Activated T-cell treated with anti-CD3 and anti-CD28 coated beads, Interleukin-2, amount 50 U/mL, for 72 hours (primary cell): Measurements from ENCODE around the gene ZSWIM3. TPM values are rescaled to one million over a fixed set of nuclear protein-coding genes. Genes with fewer than 3 reads are reported as not detected.
"Not testable (repeated sequence)": the region's sequence is repeated elsewhere in the genome, so short reads cannot be mapped to it uniquely, and the experiment has no call there.

Experiments
- ATAC-seq, 2 donors: fragments of 150-1000 bp; cut with Tn5 transposase; replicated peaks in 1 of 2; 2 replicates each; pipeline ENCODE4 v1.10.0; 2021; ENCODE audit warnings: moderate library complexity in 2 of 2, mild to moderate bottlenecking in 1 of 2
- DNase-seq, 2 donors: peaks; one replicate each; pipeline ENCODE4 v3.0.0; 2021 to 2022; ENCODE audit warnings: mixed read lengths in 1 of 2
- H3K27ac Mint-ChIP-seq: one replicate; pipeline ENCODE4 v1.8.0; 2022; ENCODE audit warnings: mild to moderate bottlenecking, moderate library complexity, mixed read lengths
- H3K27me3 Mint-ChIP-seq: one replicate; pipeline ENCODE4 v1.8.0; 2022; ENCODE audit warnings: low read depth, mixed read lengths
- H3K36me3 Mint-ChIP-seq, 2 donors: one replicate each; pipeline ENCODE4 v1.8.0; 2022; ENCODE audit warnings: mixed read lengths in 2 of 2, mild to moderate bottlenecking in 1 of 2; ENCODE audit not compliant: insufficient read depth in 2 of 2
- H3K4me1 Mint-ChIP-seq: one replicate; pipeline ENCODE4 v1.8.0; 2022; ENCODE audit warnings: low read depth, mixed read lengths
- H3K4me3 Mint-ChIP-seq, 2 donors: one replicate each; pipeline ENCODE4 v1.8.0; 2022; ENCODE audit warnings: mild to moderate bottlenecking in 2 of 2, mixed read lengths in 2 of 2, moderate library complexity in 2 of 2
- H3K9me3 Mint-ChIP-seq, 2 donors: one replicate each; pipeline ENCODE4 v1.8.0; 2022; ENCODE audit warnings: mixed read lengths in 2 of 2
- total RNA-seq, 2 donors: library from RNA; stranded (reverse); gene quantifications; one replicate each; pipeline ENCODE4 v1.2.3, GENCODE V29; 2022

ZSWIM3 gene
- total RNA-seq, 2 donors from 2014 or later: 6.5 to 6.7 TPM

DNA sequence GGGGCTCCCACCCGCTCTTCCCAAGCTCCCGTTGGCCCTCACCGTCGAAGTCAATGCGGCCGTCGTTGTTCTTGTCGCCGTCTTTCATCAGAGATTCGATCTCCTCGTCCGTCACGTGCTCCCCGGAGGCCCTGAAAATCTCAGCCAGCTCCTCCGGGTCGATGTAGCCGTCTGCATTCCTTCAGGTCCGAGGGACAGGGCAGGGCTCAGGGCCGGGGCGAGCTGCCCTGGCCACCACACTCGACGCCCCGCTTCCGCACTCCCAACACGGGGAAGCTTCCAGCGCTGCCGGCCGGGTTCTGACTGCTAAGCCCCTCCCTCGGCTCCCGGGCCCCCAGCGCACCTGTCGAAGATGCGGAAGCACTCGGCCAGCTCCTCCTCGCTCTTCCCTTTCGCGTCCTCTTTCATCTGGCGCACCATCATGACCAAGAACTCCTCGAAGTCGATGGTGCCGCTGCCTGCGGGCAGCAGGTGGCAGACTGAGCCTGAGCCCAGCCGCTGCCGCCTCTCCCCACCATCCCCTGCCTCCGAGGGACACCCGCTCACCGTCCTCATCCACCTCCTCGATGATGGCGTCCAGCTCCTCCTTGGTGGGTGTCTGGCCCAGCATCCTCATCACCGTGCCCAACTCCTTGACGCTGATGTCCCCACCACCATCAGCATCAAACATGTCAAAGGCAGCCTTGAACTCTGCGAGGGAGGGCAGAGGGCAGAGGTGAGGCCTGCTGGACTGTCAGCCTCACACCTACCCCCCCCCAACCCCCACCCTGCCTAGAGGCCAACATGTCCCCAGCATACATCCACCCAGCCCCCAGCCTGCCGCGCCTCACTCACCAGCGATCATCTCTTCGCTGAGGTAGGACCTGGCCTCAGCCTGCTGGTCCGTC is 33.2 kb upstream of the ZSWIM3 start:
- Mint-ChIP-seq H3K27me3 (peaks cover 41% of the 10 kb centered on the region), H3K27ac (no peak overlapping the region), H3K4me3 (peak overlapping the region; percentile 77 to 90), H3K9me3 (no peaks in the 10 kb centered on the region), H3K36me3 (no peaks in the 10 kb centered on the region), H3K4me1 (peaks cover 18% of the 10 kb centered on the region)
- DNase-seq: peak; percentile 64 to 67
- ATAC-seq: peak; percentile 79 to 87

DNA sequence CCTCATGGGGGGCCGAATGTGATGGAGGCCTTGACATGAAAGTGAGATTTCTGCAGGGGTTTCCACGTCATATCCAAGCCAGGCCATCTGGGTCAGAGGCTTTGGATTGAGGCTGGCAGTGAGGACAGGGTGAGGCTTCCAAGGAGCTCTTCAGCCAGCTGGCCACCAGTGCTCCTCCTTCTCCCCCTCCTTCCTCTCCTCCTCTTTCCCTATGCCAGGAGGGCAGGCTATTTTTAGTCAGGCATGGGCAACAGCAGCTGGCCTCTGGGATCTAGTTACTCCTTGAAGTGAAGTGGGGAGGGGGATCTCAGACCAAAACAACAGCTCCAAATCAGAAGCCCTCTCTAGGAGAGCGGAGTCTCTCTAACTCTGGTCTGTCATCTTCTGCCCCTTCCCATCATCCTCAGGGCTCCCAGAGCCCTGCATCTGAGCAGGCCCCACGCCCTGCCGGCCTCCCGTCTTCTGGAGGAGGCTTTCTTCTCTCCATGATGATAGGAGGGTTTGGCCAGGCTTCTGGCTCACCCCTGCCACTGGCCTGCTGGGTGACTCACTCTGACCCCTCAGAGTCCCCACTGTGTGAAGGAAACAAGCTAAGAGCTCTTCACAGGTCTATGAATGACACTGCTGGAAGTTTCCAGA is 30.9 kb upstream of the ZSWIM3 start:
- Mint-ChIP-seq H3K4me1 (peaks cover 18% of the 10 kb centered on the region), H3K27ac (no peak overlapping the region), H3K9me3 (no peaks in the 10 kb centered on the region), H3K27me3 (peaks cover 34% of the 10 kb centered on the region), H3K36me3 (no peaks in the 10 kb centered on the region), H3K4me3 (no peak overlapping the region)
- no peak for ATAC-seq
- no peak for DNase-seq

- DNase-seq (no peak), ATAC-seq (no peak)
- no peak within 1 kb of the TSS for H3K4me3 Mint-ChIP-seq
- H3K36me3 Mint-ChIP-seq: no peaks in the 10 kb centered on the region
- H3K4me1 Mint-ChIP-seq: peaks cover 18% of the 10 kb centered on the region
- peaks cover 30% of the 10 kb centered on the region for H3K27me3 Mint-ChIP-seq
- H3K9me3 Mint-ChIP-seq: no peaks in the 10 kb centered on the region
- H3K27ac Mint-ChIP-seq: no peak within 1 kb of the TSS
Observed at GRCh38 chr20:45827030-45827652, 30.3 kb upstream of the ZSWIM3 start, which contains the start of gene TNNC2. Gene TNNC2 (minus strand): TSS chr20:45827312. CDS start chr20:45827248, 64 bp downstream.

GRCh38 chr20:45827712-45828111 is 29.7 kb upstream of the ZSWIM3 start:
- no peak for ATAC-seq
- DNase-seq: no peak
- Mint-ChIP-seq H3K27ac (no peak overlapping the region), H3K36me3 (no peaks in the 10 kb centered on the region), H3K4me1 (peaks cover 20% of the 10 kb centered on the region), H3K4me3 (no peak overlapping the region), H3K27me3 (peaks cover 24% of the 10 kb centered on the region), H3K9me3 (no peaks in the 10 kb centered on the region)

GRCh38 chr20:45828589-45828988 is 28.8 kb upstream of the ZSWIM3 start:
- DNase-seq: no peak
- Mint-ChIP-seq H3K4me1 (peaks cover 20% of the 10 kb centered on the region), H3K27me3 (peaks cover 15% of the 10 kb centered on the region), H3K27ac (no peak overlapping the region), H3K36me3 (no peaks in the 10 kb centered on the region), H3K4me3 (no peak overlapping the region), H3K9me3 (no peaks in the 10 kb centered on the region)
- no peak for ATAC-seq

- H3K9me3 Mint-ChIP-seq, DNase-seq, H3K36me3 Mint-ChIP-seq, H3K27me3 Mint-ChIP-seq, ATAC-seq, H3K27ac Mint-ChIP-seq, H3K4me3 Mint-ChIP-seq, H3K4me1 Mint-ChIP-seq: not testable (repeated sequence)
Observed at GRCh38 chr20:45829673-45830106, 27.7 kb upstream of the ZSWIM3 start.

- Mint-ChIP-seq H3K4me3 (peak overlapping the region; percentile 29 to 83), H3K27ac (no peak overlapping the region), H3K27me3 (no peaks in the 10 kb centered on the region), H3K36me3 (no peaks in the 10 kb centered on the region), H3K4me1 (peaks cover 10% of the 10 kb centered on the region), H3K9me3 (no peaks in the 10 kb centered on the region)
- ATAC-seq (no peak), DNase-seq (no peak)
Observed at GRCh38 chr20:45832619-45833018, 24.8 kb upstream of the ZSWIM3 start.

DNA sequence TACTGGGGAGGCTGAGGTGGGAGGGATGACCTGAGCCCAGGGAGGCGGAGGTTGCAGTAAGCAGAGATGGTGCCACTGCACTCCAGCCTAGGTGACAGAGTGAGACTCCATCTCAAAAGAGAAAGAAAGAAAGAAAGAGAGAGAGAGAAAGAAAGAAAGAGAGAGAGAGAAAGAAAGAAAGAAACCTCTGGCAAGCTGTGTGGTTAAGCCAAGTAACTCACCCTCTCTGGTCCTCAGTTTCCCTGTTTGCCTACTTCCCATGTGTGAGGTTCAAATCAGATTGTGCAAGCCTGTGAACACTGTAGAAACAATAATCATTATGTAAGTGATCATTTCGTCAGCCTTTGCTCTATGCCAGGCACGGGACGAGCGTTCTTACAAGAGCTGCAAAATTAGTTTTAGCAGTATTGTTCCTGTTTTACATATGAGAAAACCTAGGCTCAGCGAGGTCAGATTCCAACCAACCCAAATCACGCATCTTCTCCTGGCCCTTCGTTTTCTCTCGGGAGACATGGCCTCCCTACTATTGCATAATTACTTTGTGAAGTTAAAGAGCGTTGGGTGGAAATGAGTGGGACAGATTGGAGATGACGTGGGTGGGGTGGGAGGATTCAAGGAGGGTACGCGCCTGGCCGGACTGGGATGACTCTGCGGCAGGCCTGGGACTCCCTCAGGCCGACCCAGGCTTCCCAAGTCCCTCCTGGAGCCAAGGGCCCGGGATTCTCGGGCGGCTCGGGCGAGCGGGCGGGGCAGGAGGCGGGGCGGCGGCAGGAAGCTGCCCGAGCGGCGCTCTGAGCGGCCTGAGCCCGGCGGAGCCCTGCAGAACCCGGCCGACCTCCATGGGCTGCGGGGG is 24.2 kb upstream of the ZSWIM3 start, which contains the start of gene SNX21:
Gene SNX21, plus strand, starts transcription at position 770 of the 853 bp plus-strand sequence. CDS start 121 bp downstream, outside the sequence.
- H3K36me3 Mint-ChIP-seq: no peaks in the 10 kb centered on the region
- no peaks in the 10 kb centered on the region for H3K9me3 Mint-ChIP-seq
- DNase-seq (peak; percentile 28 to 41), ATAC-seq (peak; percentile 69 to 73)
- H3K4me3 Mint-ChIP-seq: peak within 1 kb of the TSS; percentile 83 to 97
- H3K27ac Mint-ChIP-seq: peak within 1 kb of the TSS; percentile 28
- H3K4me1 Mint-ChIP-seq: peaks cover 10% of the 10 kb centered on the region
- no peaks in the 10 kb centered on the region for H3K27me3 Mint-ChIP-seq

- peak; percentile 84 to 86 for ATAC-seq
- peaks cover 10% of the 10 kb centered on the region for H3K4me1 Mint-ChIP-seq
- H3K9me3 Mint-ChIP-seq: no peaks in the 10 kb centered on the region
- H3K36me3 Mint-ChIP-seq: no peaks in the 10 kb centered on the region
- no peak overlapping the region for H3K27ac Mint-ChIP-seq
- H3K4me3 Mint-ChIP-seq: peak overlapping the region; percentile 83 to 97
- peak; percentile 56 to 64 for DNase-seq
- H3K27me3 Mint-ChIP-seq: no peaks in the 10 kb centered on the region
Observed at GRCh38 chr20:45833883-45834796, 23.3 kb upstream of the ZSWIM3 start.

GRCh38 chr20:45834797-45835161 is 22.6 kb upstream of the ZSWIM3 start:
- H3K9me3 Mint-ChIP-seq: no peaks in the 10 kb centered on the region
- peaks cover 10% of the 10 kb centered on the region for H3K4me1 Mint-ChIP-seq
- no peaks in the 10 kb centered on the region for H3K27me3 Mint-ChIP-seq
- ATAC-seq (no peak), DNase-seq (no peak)
- no peaks in the 10 kb centered on the region for H3K36me3 Mint-ChIP-seq
- H3K4me3 Mint-ChIP-seq: peak overlapping the region; percentile 83 to 97
- H3K27ac Mint-ChIP-seq: no peak overlapping the region

DNA sequence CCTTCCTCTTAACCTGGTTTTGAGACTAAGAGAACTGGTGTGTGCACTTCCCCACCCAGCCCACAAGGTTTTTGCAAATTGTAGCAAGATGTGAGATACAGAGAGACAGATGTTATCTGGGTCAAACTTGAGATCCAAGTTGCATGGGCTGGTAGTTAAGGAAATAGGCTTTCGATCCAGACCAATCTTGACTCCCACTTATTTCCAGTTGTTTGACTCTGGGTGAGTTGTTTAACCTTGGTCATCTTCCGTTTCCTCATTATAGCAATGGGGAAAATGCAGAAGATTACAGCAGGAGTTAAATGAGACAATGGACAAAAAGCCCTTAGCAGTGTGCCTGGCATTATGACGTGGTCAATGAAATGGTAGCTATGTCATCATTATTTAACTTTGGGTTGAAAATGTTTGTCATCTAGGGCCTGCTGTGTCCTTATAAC is 22.1 kb upstream of the ZSWIM3 start:
- H3K4me3 Mint-ChIP-seq: no peak overlapping the region
- H3K27ac Mint-ChIP-seq: no peak overlapping the region
- no peaks in the 10 kb centered on the region for H3K36me3 Mint-ChIP-seq
- peaks cover 10% of the 10 kb centered on the region for H3K4me1 Mint-ChIP-seq
- H3K27me3 Mint-ChIP-seq: no peaks in the 10 kb centered on the region
- no peaks in the 10 kb centered on the region for H3K9me3 Mint-ChIP-seq
- DNase-seq (no peak), ATAC-seq (no peak)

DNA sequence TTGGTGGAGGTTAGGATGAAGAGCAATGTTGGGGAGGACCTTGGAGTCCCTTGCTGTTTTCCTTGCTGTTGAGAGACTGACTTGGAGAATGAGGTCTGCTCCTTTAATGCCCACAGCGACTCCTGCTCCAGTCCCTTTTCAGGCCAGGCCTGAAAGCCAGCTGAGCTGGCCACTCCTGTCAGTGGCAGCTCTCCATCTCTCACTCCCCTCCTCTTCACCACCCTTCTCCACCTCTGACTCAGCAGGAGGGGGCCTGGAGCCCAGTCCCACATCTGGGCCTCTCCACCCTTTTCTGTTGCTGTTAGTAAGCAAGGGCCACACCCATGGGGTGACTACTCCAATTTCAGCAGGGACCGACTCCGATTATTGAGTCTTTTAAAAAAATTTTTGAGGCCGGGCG is 21.6 kb upstream of the ZSWIM3 start:
- ATAC-seq: no peak
- H3K4me1 Mint-ChIP-seq: peaks cover 10% of the 10 kb centered on the region
- no peaks in the 10 kb centered on the region for H3K36me3 Mint-ChIP-seq
- no peak overlapping the region for H3K27ac Mint-ChIP-seq
- no peak overlapping the region for H3K4me3 Mint-ChIP-seq
- H3K9me3 Mint-ChIP-seq: no peaks in the 10 kb centered on the region
- H3K27me3 Mint-ChIP-seq: no peaks in the 10 kb centered on the region
- DNase-seq: no peak
